ENCODE measurements around the gene SETX. TPM values are rescaled to one million over a fixed set of nuclear protein-coding genes. Genes with fewer than 3 reads are reported as not detected.
"Not testable (repeated sequence)": the region's sequence is repeated elsewhere in the genome, so short reads cannot be mapped to it uniquely, and the experiment has no call there.

The SETX gene, protein sequence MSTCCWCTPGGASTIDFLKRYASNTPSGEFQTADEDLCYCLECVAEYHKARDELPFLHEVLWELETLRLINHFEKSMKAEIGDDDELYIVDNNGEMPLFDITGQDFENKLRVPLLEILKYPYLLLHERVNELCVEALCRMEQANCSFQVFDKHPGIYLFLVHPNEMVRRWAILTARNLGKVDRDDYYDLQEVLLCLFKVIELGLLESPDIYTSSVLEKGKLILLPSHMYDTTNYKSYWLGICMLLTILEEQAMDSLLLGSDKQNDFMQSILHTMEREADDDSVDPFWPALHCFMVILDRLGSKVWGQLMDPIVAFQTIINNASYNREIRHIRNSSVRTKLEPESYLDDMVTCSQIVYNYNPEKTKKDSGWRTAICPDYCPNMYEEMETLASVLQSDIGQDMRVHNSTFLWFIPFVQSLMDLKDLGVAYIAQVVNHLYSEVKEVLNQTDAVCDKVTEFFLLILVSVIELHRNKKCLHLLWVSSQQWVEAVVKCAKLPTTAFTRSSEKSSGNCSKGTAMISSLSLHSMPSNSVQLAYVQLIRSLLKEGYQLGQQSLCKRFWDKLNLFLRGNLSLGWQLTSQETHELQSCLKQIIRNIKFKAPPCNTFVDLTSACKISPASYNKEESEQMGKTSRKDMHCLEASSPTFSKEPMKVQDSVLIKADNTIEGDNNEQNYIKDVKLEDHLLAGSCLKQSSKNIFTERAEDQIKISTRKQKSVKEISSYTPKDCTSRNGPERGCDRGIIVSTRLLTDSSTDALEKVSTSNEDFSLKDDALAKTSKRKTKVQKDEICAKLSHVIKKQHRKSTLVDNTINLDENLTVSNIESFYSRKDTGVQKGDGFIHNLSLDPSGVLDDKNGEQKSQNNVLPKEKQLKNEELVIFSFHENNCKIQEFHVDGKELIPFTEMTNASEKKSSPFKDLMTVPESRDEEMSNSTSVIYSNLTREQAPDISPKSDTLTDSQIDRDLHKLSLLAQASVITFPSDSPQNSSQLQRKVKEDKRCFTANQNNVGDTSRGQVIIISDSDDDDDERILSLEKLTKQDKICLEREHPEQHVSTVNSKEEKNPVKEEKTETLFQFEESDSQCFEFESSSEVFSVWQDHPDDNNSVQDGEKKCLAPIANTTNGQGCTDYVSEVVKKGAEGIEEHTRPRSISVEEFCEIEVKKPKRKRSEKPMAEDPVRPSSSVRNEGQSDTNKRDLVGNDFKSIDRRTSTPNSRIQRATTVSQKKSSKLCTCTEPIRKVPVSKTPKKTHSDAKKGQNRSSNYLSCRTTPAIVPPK (N-terminal part only)
- total RNA-seq: 78.2 TPM

DNA sequence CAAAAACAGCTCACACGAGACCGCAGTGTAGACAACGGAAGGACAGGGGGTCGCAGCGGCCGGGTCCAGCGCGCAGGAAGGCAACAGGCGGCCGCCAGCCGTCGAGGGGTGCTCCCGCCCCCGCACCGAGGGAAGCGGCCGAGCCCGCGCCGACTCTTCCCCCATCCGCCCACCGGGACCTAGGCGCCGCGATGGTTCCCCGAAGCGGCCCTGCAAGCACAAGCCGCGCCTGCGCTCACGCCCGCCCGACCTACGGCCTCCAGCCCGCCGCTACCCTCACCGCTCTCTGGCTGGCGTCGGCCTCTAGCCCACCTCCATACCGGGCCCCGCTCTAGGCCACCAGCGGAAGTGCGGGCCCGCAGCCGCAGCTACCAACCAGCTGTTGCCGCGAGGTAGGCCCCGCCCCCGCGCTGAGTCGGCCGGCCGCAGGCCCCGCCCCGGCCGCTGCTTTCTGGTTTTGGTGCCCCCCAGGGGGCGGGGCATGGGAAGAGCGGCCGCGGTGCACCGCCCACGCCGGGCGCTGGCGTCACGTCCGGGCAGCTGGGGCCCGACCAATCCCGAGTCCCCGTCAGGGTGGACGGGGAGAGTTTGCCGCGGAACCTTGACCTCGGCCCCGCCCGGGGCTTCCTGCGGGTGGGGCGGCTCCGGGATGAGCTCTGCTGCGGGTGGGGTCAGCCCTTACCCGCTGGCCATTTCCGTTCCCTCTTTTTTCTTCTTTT is at the start of gene SETX:
TSS of gene SETX (minus strand) at position 350 of the 719 bp plus-strand sequence. CDS start 5,558 bp downstream, outside the sequence.
- peak; percentile 99 for DNase-seq

DNA sequence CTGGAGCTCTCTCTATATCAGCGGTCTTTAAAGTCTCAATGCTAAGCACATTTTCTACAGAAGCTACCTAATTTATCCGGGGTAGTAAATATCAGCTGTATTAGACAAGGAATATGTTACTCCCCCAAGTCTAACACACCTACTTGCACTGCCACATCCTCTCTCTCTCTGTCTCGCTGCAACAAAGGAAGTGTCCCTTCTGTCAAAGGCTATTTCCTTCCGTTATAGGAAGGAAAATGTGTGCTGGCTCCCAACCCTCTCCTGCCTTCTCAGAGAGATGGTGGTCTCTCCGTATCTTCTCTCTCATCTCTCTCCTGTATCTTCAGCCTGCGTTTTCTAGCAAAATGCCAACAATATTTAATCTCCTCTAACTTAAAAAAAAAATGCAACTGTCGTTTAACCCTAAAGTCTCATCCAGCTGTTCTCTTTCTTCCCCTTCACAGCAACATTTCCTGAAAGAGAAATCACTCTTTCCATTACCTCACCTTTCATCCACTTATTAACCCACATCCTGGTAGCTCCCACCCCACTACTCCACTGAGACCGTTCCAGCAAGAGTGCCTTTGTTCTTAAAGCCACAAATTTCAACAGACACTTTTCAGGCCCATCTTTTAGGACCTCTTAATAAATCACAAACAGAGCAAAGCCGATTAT is 49.6 kb upstream of the SETX start:
- DNase-seq: peak; percentile 14

DNA sequence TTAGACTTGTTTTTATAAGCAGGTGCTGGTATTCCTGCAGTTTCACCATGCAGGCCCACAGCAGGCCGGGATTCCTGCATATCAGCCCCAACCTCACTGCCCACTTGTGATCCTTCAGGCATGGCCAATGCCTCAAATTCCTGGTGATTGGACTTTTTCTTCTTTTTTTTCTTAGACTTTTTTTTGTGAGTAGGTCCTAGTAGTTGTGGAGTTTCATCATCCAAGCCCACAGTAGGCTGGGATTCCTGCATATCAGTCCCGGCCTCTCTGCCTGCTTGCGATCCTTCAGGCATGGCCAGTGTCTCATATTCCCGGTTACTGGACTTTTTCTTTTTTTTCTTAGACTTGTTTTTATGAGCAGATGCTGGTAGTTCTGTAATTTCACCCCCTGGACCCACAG is 47.0 kb upstream of the SETX start:
- DNase-seq: no peak

DNA sequence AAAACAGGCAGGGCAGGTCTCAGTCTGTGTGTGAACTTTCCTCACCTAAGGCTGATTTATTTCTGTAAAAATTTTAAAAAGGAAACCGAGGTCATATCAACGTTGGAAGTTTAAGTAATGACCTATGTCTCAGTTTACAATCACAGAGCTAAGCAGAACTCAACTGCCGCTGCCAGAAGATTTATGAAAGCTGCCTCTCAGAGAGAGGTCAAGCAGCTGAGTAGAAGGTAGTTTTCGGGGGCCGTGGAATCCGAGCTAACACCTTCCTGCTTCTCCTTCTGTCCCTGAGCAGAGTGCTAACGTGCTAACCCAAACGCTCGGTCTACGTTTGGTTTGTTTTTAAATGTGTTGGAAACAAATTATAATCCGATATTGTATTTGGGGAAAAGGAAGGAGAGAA is 40.8 kb upstream of the SETX start:
- DNase-seq: no peak

DNA sequence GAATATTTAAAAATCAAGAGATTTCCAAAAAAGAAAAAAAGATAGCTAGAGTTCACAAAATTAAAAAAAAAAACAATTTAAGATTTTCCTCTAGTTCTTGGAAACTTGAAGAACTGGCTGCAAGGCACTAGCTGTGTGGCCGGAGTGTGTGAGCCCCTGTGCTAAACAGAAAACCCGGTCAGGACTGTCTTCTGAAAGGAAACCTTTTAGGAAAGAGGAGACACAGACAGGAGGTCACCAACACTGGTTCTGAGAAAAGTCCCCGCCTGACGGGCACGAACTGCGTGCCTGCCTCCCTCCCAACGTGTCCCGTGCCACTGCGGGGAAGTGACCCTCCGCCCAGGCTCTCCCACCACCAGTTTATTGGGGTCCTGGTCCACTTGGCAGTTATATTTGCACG is 36.7 kb upstream of the SETX start:
- no peak for DNase-seq

DNA sequence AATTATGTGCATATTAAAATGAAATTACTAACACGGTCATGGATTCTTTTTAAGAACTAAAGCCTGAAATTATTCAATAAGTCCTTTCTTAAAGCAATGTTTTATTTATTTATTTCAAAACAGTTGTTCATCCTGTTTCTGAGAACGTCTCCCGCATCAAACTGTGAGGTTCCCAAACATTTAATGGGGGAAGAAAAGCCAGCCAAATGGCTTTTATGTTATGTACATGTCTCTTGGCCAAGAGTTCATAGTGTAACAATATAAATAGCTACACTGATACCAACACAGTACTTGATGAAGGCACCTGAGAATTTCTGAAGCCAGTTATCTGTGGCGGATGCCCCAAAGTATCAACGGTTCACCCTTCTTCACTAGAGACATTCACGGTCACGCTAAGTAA is 36.2 kb upstream of the SETX start:
- DNase-seq: no peak

DNA sequence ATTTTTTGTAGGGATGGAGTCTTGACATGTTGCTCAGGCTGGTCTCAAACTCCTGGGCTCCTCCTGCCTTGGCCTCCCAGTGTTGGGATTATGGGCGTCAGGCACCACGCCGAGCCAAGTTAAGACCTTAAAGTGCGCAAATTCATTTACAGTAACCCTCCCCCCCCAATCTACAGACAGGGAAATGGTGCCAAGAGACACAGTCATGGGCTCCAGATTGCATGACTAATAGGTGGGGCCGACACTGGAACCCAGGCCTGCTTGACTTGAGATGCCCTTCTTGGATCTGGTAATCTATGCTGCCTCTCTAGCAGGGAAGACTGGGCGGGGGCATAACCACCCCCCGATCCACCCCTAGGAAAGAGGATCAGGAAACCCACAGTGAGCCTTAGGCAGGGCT is 32.3 kb upstream of the SETX start:
- DNase-seq: no peak

DNA sequence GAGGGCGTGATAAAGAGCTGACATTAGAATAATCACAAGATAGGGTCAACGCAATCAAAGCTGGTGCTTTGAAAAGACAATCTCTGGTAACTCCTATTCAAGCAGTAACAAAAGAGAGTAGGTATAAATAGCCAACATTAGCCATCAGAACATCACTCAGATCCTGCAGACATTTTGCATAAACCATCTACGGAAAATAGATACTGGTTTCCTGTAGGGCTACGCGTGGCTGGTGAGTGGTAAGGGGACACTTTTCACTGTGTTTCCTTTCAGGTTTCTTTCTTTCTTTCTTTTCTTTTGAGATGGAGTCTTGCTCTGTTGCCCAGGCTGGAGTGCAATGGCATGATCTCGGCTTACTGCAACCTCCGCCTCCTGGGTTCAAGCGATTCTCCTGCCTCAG is 29.6 kb upstream of the SETX start:
- no peak for DNase-seq

DNA sequence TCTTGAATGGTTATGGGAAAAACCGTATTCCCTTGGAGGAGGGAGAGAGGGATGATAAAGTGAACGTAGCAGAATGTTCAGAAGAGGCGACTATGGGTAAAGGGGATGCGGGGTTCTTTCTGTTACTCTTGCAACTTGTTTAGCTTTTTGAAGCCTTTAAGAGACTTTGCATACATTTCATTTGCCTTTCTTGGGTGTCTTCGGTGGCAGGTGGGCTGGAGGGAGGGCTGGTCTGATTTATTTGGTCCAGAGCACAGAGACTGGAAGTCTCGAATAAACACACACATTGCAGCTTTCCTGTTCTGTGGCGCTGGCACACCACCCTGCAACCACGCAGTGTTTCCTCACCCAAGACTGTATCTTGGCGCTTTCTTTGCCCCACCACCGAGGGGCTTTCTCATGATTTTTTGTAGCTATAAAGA is 28.7 kb upstream of the SETX start:
- no peak for DNase-seq

DNA sequence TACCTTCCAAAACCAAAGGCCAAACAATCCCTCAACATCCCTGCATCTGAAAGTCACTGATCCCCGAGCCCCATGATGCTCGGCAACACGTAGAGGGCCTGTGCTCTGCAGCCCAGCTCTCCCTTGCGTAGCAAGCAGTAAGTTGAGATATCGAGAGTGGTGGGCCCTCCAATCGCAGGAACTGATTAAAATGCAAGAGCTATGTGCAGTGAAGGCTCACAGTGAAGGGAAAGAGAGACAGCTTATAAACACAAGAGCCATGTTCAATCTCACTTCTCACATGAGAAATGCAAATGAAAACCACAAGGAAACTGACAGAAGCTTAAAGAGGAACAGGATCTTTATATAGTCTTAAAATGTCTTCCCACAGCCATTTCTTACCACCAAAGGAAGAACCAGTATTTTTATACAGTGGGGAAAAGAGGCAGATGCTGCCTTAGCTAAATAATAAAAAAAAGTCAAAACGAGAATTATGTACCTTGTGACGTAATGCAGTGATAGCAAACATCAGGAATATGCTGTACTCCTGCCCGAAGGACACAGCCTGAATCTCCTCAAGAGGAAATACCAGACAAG is 27.3 kb upstream of the SETX start:
- no peak for DNase-seq

DNA sequence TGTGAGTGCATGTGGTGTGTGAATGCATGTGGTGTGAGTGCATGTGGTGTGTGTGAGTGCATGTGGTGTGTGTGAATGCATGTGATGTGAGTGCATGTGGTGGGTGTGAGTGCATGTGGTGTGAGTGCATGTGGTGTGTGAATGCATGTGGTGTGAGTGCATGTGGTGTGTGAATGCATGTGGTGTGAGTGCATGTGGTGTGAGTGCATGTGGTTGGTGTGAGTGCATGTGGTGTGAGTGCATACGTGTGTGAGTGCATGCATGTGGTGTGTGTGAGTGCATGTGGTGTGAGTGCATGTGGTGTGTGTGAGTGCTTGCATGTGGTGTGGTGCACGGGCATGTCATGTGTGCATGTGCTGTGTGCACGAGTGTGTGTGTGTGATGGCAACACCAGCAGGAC is 23.6 kb upstream of the SETX start:
- not testable (repeated sequence) for DNase-seq

DNA sequence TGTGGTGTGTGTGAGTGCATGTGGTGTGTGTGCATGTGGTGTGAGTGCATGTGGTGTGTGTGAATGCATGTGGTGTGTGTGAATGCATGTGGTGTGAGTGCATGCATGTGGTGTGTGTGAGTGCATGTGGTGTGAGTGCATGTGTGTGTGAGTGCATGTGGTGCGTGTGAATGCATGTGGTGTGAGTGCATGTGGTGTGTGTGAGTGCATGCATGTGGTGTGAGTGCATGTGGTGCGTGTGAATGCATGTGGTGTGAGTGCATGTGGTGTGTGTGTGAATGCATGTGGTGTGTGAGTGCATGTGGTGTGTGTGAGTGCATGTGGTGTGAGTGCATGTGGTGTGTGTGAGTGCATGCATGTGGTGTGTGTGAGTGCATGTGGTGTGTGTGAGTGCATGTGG is 23.0 kb upstream of the SETX start:
- DNase-seq: not testable (repeated sequence)

DNA sequence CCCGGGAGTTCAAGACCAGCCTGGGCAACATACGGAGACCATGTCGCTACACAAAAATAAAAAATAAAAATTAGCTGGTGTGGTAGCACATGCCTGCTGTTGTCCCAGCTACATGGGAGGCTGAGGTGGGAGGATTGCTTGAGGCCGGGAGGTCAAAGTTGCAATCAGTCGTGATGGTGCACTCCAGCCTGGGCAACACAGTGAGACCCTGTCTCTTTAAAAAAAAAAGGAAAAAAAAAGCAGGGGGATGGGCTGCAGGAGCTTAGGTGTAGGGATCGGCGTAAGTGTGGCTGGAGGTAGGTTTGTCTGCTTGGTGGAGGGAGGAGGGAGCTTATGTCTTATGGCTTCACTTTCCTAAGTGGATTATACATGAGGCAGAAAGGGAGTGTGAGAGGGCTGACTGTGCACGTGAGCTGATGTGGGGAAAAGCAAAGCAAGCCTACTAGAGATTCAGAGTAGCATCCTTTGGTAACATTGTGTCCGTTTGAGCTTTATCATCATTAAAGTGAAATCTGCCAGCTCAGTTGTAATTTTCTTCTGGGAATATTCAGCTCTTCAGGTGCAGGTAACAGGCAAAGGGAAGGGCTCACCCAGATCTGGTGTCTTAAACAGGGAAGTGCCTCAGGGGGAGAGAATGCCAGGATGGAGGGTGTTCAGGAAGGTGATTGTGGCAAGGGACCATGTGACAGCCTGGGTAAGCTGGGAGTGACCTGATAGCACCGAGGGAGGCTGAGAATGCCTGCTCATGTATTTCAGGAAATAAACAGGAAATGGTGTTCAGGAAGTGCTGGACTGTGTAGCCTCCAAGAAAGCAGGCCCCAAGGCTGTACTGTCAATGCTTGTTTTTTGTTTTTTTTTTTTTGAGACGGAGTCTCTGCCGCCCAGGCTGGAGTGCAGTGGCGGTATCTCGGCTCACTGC is 17.6 kb upstream of the SETX start:
- DNase-seq: peak; percentile 14

DNA sequence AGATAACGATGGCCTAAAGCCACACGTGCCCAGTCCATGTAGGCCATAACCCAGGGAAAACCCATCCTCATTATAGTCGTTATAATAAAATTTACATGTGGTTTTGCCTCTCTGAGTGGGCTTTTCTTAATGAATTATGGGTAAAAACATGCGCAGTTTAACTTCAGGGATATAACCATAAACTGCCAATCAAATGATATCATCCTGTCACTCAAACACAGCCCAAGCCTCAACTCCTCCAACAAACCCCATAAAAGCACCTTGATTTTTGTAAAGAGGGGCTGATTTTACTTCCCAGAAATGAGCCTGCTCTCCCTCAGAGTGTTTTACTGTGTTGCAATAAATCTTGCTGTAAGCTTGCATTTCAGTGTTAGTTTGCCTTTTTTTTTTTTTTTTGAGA is 15.8 kb upstream of the SETX start:
- no peak for DNase-seq

DNA sequence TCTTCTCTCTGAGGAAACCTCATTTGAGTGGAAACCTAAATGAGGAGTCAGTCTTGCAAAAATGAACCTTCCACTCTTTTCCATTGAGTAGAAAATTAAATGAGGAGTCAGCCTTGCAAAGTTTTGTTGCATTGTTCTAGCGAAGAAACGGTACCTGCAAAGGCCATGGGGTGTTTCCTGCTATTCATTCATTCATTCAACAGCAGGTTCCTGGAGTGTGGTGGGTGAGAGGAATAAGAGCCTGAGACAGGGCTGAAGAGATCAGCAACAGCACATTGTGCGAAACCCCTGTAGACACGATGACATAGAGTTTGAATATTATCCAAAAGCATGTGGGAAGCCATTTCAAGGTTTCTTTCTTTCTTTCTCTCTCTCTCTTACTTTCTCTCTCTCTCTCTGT is 14.6 kb upstream of the SETX start:
- DNase-seq: no peak

DNA sequence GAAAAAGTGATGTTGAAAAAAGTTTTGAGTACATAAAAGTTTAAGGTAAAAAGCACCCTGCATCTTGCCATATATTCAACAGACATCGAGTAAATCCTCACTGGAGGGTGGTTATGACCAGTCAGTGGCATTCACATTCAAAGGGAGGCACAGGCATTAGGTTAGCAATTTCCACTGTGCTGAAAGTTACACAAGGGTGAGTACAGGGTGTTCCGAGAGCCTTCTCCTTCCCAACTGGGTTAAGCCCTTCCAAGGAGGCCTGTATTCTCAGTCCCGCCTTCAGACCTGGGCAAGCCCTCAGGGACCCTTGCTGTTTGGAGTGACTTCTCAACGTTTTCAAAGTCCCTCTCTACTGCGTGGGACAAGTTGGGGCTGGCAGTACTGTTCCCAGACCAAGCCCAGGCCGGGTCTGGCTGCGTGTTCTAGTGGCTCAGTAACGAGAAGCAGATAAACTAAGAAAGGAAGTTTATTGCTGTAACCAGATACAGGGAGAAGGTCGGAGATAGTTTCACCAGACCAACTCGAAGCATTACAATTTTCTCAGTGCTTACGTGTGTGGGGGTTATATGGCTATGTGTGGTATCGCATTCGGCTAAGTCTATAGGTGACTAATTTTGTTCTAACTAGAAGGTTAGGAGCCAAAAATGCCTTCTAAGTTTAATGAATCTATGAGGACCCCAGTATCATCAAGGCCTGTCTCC is 13.0 kb upstream of the SETX start:
- DNase-seq: no peak

DNA sequence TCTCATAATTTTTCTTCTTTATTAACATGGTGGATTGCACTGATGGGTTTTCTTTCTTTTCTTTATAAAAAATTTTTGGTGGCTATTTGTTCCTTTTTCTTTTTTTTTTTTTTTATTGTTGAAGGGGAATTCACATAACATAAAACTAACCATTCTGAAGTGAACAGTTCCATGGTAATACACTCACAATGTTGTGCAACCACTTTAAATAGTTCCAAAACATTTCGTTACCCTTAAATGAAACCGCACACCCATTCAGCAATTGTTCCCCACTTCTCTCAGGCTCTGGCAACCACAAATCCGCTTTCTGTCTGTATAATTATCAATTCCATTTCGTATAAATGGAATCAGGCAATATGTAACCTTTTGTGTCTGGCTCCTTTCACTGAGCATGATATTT is 11.7 kb upstream of the SETX start:
- no peak for DNase-seq

DNA sequence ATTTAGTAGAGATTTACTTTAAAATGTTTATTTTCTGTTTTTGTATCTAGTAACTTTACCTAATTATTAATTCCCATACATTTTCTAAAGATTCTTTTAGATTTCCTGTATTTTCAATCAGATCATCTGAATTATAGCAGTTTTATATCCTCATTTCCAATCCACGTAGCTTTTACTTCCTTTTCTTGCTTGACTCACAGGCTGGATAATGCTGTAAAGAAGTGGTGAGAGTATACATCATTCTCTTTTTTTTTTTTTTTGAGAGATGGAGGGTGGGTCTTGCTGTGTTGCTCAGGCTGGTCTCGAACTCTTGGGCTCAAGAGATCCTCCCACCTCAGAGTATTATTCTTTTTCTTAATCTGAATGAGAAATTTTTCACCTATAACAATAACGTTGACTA is 11.2 kb upstream of the SETX start:
- DNase-seq: no peak

DNA sequence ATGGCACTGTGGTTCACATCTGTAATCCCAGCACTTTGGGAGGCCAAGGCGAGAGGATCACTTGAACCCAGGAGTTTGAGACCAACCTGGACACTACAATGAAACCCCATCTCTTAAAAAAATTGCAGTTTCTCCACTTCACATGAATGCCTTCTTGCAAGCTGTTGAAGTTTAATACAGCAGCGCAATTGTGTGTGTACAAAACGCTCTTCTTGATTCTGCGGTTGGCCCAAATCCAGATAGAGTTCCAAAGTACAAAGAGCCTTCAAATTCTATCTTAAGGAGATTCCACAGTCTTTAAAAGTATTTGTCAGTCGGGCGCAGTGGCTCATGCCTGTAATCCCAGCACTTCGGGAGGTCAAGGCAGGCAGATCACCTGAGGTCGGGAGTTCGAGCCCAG is 9.3 kb upstream of the SETX start:
- no peak for DNase-seq
